Measurements from ENCODE around the gene KIF5A.

DNA sequence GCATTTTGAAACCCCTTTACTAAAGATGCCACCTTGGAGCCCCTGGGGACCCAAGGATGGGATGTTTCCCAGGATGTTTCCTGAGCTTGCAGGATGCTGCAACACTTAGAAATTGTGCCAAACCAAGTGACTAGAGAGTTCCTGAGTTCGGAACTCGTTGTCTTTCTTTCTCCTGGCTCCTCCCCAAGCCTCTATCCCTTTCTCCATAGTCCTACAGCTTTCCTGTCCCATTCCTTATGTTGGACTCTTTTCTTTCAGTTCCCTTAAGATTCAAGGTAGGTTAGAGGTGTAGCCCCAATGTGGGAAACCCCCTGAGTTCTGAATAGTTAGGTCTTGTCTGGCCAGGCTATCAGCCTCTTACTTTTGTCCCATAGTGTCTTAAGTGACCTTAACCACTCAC, 1.4 kb upstream of the KIF5A start:
- TF ChIP-seq, protein P1, sequence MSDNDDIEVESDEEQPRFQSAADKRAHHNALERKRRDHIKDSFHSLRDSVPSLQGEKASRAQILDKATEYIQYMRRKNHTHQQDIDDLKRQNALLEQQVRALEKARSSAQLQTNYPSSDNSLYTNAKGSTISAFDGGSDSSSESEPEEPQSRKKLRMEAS (IDR thresholded peaks at IDR 0.05) = no peak
- no peak for TF ChIP-seq TCF12 (IDR thresholded peaks at IDR 0.05; ENCODE audit: low read depth)

Data from Ishikawa (cell line).